GM21723 (cell line): ENCODE measurements around the gene SH3BGRL2.
"Not testable (repeated sequence)": the region's sequence is repeated elsewhere in the genome, so short reads cannot be mapped to it uniquely, and the experiment has no call there.

ENCODE experiments used
- ATAC-seq: cut with Tn5 transposase; IDR thresholded peaks from one replicate; pipeline ENCODE4 v1.9.1; 2021; ENCODE audit warnings: mild to moderate bottlenecking, moderate library complexity; ENCODE audit not compliant: unreplicated experiment

The SH3BGRL2 gene

DNA sequence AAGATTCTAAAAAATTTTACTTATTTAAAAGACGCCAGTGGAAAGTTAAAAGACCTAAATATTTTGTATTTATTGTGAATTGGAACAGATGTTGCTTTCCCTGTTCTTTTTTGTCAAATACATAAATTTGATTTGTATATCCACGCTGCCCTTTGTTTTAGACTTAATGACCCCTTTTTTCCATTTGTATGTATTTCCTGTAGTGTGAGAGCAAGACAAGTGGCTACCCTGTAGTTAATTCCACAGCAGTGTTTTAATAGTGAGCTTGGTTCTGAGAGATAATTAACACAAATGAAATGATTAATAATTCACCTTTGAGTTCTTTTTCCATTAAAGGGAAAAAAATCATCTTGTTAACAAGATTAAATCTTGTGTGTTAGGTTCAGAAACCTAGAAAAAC lies 16.6 kb downstream of the SH3BGRL2 start:
- ATAC-seq, result no peak

DNA sequence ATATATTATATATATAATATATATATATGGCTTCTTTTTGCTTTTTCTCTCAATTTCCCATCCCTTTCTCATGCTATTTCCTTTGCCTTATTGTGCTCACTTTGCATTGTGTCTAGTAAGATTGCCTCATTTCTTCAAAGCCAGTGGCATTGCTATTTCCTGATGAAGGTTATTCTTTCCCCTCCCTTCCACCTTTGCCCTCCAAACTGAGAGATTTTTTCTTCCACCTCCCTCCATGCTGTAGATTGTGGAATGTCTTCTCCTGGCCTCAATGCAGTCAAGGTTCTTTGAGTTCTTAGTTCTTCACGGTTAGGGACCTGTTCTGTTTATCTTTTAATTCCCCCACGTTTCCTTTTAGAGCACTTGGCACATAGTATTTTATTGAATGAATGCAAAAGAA lies 17.2 kb downstream of the SH3BGRL2 start:
- ATAC-seq, result no peak

DNA sequence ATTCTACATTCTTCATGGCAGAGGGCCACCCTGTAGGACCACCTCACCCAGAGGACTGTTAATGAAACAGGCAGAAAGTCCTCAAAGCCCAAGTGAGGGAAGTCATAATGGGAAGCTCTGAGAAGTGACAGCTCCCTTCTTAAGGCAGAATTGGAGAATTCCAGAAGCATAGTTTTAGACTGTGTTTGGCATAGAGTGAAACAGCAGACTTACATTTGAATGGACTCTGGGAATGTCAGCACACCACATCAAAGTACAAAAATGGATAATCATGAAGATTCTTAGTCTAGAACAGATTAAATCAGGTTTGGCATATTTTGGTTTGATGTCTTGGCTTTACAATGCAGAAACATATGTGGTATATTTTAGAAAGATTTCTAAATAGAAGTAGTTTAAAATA lies 17.9 kb downstream of the SH3BGRL2 start:
- ATAC-seq, result no peak

DNA sequence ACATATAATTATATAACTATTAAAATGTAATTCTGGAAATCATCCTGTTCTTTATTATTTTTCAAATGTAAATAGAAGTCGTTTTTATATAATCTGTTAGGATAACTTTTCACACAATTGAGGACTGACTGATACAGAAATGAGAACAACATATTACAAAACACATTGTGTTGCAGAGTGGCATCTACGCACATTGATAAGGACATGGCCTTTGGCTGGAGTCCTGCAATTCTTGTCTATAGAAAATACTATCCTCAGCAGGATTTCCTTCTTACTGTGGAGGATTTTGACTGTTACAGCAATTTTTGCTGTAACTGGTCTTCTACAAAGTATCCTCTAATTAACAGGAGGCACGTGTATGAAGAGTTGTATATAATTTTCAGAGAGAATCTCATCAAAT lies 19.8 kb downstream of the SH3BGRL2 start:
- ATAC-seq, result no peak

DNA sequence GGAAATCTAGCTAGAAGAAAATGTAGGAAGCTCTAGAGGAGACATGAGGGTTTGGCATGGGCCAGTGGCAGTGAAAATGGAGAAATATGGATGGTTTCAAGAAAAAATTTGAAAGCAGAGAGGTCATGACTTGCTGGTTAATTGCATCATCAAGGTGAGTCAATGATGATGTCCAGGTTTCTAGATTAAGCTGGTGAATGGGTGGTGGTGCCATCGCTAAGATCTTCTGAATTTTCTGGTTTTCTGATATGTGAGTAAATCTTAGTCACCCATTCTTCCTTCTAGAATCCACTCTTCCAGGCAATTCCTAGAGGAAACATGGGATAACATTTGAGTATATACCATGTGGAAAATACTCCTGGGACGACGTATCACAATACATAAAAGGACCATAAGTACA lies 25.0 kb downstream of the SH3BGRL2 start:
- no peak for ATAC-seq

DNA sequence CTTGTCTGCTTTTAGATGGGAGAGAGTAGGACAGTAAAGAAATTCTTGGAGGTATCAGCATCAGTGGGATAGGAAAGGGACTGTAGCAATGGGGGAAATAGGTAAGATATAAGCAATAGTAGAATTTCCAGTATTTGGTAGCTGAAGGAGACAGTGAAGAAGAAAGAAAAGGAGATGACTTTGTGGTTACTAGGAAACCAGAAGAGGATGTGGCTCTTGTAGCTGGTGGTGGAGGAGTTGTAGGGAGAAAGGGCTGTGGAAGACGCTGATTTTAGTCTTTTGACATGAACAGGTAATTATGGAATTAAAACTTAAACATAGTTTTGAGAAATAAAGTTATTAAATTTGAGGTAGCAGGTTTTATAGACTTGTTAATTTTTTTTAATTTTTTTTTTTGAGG lies 26.1 kb downstream of the SH3BGRL2 start:
- no peak for ATAC-seq

DNA sequence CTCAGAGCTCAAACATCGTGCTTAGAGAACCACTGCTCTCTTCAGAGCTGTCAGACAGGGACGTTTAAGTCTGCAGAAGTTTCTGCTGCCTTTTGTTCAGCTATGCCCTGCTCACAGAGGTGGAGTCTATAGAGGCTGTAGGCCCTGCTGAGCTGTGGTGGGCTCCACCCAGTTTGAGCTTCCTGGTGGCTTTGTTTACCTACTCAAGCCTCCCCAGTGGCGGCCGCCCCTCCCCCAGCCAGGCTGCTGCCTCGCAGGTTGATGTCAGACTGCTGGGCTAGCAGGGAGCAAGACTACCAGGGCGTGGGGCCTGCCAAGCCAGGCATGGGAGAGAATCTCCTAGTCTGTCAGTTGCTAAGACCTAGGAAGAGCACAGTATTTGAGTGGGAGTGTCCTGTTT lies 32.5 kb downstream of the SH3BGRL2 start:
- ATAC-seq, result not testable (repeated sequence)

DNA sequence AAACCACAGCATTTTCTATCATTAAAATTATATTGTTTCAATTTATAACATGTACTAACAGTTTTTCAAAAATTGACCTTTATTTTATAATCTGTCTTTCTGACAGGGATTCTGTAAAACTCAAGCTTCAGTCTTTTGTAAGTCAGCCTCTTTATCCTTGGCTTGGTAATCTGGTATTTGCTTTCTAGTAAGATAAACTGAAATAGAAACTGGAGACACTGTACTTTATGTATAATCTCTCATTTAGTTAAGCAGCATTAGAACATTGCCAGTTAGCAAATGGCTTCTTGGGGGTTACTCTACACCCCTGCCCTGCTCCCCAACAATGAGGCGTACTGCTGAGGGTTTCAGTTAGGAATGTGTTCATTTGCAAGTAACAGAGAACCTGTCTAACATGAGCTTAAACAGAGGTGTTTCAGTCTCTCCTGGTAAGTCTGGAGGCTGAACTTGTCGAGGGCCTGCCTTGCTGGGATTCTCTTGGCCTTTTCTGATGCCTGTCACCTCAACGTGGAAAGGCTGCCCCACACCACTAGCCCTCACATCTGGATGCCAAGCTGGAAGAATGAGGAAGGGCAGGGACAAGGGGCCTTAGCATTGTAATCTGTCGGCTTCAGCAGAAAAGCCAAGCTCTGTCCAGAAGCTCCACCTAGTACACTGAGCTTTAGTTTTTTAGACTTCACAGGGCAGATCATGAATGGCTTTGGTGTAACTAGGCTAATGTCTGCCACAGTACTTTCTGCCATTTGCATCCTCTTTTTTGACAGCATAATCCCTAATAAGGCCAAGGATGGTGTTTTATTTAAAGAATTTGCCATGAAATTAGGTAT lies 34.8 kb downstream of the SH3BGRL2 start:
- no peak for ATAC-seq

DNA sequence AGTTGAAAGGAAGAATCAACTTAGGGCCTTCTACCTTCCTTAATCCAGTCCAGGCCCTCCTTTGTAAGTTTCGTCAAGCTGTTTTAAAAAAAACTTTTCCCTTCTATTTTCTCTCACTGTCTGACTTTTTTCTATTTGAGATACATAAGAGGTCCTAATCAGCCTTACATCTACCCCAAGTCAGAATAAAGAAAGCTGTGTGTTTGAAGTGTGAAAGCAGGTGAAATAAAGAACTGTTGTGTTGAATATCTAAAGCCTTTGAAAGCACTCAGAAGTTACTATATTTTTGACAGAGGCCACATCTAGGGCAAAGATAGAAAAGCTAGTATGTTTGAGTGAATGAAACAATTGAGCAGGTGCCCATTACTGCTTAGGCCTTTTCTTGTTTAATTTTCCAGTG lies 35.5 kb downstream of the SH3BGRL2 start:
- ATAC-seq, result no peak

DNA sequence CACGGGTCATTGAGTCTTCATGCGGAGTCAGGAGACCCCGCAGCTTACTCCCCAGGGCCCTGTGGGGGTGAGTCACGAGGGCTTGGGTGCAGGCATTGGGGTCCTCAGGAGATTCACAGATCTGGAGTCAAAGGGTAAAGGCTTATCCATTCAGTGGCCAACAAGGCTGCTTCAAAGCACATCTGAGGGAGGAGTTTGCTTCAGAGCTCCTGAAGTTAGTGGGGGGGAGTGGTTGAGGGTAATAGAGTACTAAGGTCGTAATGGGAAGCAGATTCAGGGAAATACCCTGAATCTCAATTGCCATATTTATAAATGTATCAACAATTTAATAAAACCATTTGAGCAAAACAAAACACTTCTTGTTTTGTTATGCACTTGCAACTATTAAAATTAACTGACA lies 37.3 kb downstream of the SH3BGRL2 start:
- ATAC-seq, result no peak

DNA sequence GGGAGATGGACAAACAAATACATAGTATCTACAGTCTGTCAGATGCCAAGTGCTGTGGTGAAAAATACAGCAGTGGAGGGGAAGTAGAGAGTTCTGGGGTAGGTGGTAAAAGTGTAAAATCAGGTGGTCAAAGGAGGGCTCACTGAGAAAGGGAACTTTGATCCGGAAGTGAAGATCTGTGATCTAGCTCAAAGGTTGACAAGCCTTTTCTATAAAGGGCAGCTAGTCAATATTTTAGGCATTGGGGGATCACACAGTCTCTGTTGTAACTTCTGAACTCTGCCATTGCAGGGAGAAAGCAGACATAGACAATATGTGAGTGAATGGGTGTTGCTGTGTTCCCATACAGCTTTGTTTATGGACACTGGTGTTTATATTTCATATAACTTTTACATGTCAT lies 38.6 kb downstream of the SH3BGRL2 start:
- no peak for ATAC-seq

DNA sequence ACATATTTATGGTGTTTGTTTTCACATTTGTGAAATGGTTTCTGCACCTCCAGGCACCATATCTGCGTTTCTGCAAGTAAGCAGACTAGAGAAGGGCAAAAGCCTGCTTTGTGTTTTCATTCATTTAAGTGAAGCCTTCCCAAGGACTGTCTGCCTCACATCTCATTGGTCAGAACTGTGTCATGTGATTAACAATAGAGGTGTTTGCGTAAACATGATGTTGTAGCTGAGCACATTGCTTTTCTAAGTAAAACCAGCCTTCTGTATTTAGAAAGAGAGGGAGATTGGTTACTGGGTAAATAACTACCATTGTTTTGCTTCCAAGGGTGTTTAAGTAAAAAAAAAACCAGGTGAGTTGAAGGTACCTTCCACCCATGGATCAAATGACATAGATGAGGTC lies 39.7 kb downstream of the SH3BGRL2 start:
- ATAC-seq, result no peak

DNA sequence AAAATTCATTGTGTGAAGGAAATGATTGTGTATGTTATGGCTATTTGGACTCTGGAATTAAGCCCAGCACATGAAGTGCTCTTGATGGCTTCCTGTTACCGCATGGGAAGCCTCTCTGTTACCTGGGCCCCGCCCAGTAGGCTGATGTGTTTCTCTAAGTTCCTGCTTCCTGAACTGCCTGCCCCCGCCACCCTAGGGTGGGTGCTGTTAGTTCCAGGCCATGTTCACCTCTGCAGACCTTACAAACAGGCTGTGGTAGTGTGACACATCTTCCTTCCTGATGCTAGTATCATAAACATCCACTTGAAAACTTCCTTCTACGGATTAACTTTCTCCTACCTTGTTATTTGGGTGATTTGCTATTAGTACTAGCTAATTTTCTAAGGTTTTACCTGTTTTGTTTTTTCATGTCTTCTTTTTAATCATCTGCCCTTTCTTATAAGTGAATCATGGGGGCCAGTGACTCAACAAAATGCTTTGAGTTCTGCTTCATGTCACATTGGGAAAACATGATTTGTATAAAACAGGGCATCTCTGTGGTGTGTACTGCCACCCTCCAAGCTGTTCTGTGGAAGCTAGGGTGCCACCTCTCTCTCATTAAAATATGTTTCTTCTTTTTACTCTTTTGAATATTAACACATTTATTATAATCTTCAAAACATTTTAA lies 40.6 kb downstream of the SH3BGRL2 start:
- no peak for ATAC-seq

DNA sequence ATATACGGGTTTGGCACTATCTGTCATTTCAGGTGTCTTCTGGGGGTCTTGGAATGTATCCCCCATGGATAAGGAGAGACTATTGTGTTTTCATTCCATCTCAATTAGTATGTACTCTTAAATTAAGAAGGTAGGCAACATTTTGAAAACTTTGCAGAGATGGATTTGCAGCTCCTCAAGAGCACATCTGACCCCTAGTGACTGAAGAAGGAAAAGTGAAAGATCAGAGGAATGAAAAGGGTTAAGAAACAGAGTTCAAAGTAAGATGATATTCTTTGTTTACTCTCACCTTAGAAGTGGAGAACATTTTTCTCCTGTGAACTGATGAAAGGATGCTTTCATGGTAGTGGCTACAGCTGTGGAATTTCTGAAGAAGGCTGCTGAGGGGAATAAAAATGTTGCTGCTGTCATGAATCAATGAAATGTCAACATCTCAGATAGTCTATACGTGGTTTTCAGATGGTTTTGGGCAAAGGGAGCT lies 41.5 kb downstream of the SH3BGRL2 start:
- no peak for ATAC-seq

DNA sequence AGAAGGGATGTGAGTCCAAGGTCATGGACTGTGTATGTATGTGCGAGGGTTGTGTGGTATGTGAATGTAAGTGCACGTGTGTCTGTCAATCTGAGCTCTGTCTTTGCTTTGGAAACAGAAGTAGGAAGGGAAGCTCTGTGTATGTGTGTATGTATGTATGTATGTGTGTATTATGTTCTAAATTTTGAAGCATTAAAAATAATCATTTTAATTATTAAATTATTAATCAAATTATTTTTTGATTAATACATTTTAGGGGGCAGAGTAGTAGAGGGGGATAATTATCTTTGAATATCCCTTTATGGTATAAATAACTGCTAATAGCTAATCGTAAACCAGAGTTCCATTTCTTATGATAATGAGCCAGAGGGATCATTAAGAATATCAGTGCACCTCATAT lies 42.8 kb downstream of the SH3BGRL2 start:
- no peak for ATAC-seq

DNA sequence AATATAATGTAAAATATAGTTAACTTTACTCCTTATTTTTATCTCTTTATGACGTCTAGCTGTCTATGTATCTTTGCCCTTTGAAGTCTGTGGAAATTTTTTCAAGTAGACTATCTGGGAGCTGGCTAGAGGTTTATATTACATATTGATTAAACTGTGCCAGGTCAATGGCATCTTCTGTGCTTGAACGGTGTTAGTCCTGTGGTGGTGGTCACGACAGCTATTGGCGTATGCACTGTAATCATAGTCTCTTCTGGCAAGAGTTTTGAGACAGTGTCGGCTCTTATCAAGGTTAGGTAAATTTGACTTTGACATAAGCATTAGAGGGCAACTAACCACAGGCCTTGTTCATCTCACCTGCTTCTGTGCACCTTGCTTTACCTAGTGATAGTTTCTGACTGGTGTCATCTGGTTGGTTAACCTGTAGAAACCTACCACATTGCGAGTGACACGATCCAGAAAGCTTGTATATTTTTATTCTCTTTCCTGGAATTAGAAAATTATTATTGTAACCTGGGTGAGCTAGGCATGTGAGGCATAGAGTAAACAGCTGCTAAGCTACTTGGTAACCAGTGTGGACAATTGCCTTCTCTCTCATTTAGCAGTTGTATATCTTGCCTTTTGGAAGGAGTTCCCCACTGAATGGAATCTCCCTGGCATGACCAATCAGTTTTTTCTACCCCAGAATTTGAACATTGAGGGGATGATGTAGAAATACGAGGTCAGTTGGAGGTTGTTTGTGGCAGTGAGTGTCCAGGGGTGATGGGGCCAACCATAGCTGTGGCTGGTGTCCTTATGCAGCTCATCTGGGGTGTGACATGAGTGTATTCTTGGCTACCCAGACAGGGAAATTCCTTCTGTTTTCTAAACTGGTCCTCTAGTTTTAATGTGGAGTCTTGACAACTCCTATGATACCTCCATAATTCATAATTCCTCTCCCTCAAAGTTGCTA lies 45.9 kb downstream of the SH3BGRL2 start:
- ATAC-seq, result no peak

DNA sequence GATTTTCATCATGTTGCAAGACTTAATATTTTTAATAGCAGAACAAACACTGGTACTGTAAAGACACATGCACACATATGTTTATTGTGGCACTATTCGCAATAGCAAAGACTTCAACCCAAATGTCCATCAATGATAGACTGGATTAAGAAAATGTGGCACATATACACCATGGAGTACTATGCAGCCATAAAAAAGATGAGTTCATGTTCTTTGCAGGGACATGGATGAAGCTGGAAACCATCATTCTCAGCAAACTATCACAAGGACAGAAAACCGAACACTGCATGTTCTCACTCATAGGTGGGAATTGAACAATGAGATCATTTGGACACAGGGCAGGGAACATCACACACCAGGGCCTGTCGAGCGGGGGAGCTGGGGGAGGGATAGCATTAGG lies 51.6 kb downstream of the SH3BGRL2 start:
- not testable (repeated sequence) for ATAC-seq

DNA sequence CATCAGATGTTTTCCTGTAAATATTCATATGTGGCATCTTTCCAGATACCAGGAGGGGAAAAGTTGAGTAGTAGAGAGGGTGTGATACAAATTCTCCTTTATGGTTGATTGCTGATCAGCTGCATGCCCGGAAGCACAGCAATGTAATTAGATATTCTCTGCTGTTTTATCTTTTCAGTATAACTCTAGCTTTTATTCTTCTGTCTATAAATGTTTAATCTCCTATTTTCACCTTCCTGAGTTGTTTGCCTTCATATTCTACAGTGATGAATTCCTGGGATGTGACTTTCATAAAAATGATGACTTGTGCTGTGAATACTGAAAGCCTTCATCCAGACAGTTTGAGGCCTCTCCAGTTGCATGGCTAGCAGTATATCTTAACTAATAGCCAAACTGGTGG lies 53.7 kb downstream of the SH3BGRL2 start:
- no peak for ATAC-seq

DNA sequence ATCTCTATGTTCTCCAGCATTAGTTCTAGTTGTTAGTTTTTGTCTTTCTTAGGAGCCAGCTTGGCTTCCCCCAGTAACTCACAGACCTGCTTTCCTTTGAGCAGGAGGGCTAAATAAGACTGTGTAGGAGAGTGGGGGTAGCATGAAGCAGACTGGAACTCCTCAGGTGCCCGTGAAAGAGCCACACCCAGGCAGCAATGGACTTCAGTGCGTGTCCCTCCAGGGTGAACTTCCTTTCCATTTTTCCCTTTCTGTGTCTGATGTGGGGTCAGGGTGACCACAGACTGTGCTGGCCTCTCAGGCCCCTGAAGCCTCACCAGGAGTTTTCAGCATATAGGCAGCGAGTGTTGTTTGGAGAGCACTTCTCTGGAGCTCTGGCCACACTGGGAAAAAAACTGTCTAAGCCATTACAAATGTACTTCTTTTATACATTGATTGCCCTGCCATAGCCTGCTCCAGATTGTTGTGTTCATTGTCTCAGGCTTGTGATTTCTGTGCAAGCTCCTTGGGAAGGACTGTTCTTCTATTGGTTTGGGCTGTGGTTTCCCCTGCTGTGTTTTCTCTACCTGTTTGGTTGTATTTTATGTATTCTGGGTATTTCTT lies 55.7 kb downstream of the SH3BGRL2 start:
- no peak for ATAC-seq

DNA sequence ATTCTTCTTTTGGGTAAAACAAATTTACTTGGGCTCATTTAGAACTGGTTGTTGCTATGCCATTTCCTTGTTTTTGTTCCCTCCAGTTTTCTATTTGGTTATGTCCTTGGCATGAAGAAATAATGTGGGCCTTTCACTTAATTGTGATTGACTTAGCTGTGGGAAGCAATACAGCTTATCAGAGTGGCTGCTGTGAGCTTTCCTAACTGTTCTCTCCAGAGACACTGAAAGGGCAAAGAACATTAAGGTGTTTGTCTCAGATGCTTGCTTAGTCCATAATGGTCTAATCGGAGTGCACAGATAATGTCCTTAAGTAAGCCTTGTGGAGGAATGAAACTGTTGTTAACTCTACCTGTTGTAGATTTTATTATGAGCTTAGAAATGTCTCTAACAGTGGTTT lies 56.6 kb downstream of the SH3BGRL2 start:
- no peak for ATAC-seq

DNA sequence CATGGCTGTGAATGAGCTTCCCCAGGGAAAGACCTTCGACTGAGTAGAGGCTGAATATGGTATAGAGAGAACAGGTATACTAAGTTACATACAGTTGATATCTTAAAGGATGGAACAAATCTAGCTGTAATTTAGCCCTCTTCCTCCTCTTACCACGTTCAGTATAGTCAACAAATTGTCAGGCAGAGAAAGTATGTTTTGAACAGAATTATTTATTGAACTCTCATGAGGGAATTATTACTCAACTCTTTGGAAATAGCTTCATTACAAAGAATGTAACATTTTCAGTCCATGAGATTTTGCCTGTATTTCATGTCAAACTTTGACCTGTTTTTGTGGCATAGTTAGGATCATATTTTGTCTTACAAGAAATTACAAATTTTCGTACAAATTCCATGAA lies 63.0 kb downstream of the SH3BGRL2 start:
- no peak for ATAC-seq
